Skin of body (tissue), 2 donors: ENCODE measurements around the gene KIAA1217. TPM values are rescaled to one million over a fixed set of nuclear protein-coding genes. Genes with fewer than 3 reads are reported as not detected.
"Not testable (repeated sequence)": the region's sequence is repeated elsewhere in the genome, so short reads cannot be mapped to it uniquely, and the experiment has no call there.

Source experiments
- DNase-seq: peaks from one replicate; lab custom pipeline; 2025; lab: John Stamatoyannopoulos, UW
- total RNA-seq: library from RNA; depleted of rRNA; stranded (reverse); fragments of >200 nt; gene quantifications from one replicate; pipeline ENCODE4 v1.2.3, GENCODE V29; 2014

Gene KIAA1217
- total RNA-seq, 1 donor from 2014 or later: 19.8 TPM

GRCh38 chr10:24462291-24462813 lies 253.4 kb downstream of the KIAA1217 start:
- no peak for DNase-seq

- DNase-seq: peak; percentile 33
Observed at GRCh38 chr10:24462889-24463552, 254.1 kb downstream of the KIAA1217 start.

- DNase-seq: peak; percentile 63
Observed at GRCh38 chr10:24463611-24464426, 254.9 kb downstream of the KIAA1217 start.

- no peak for DNase-seq
Observed at GRCh38 chr10:24465124-24465874, 256.4 kb downstream of the KIAA1217 start.

GRCh38 chr10:24465891-24466818 lies 257.2 kb downstream of the KIAA1217 start:
- DNase-seq: no peak

GRCh38 chr10:24467136-24467535 lies 258.2 kb downstream of the KIAA1217 start:
- no peak for DNase-seq

- DNase-seq: no peak
Observed at GRCh38 chr10:24467605-24468004, 258.7 kb downstream of the KIAA1217 start.

GRCh38 chr10:24468281-24468751 lies 259.4 kb downstream of the KIAA1217 start:
- no peak for DNase-seq

- no peak for DNase-seq
Observed at GRCh38 chr10:24469993-24470392, 261.1 kb downstream of the KIAA1217 start.

GRCh38 chr10:24475598-24475997 lies 266.7 kb downstream of the KIAA1217 start:
- DNase-seq: no peak

GRCh38 chr10:24476913-24477701 lies 268.2 kb downstream of the KIAA1217 start:
- no peak for DNase-seq

- no peak for DNase-seq
Observed at GRCh38 chr10:24477915-24478314, 269.0 kb downstream of the KIAA1217 start.

- no peak for DNase-seq
Observed at GRCh38 chr10:24479806-24480205, 270.9 kb downstream of the KIAA1217 start.

GRCh38 chr10:24480447-24480846 lies 271.5 kb downstream of the KIAA1217 start:
- no peak for DNase-seq

- DNase-seq: no peak
Observed at GRCh38 chr10:24481241-24481640, 272.3 kb downstream of the KIAA1217 start.

- DNase-seq: not testable (repeated sequence)
Observed at GRCh38 chr10:24482713-24483112, 273.8 kb downstream of the KIAA1217 start.

- peak; percentile 18 for DNase-seq
Observed at GRCh38 chr10:24483701-24484100, 274.8 kb downstream of the KIAA1217 start.

- no peak for DNase-seq
Observed at GRCh38 chr10:24484771-24485170, 275.8 kb downstream of the KIAA1217 start.

- no peak for DNase-seq
Observed at GRCh38 chr10:24485304-24485703, 276.4 kb downstream of the KIAA1217 start.

- DNase-seq: no peak
Observed at GRCh38 chr10:24488631-24489030, 279.7 kb downstream of the KIAA1217 start.
